ENCODE results near the gene EFS.
"Not testable (repeated sequence)": the region's sequence is repeated elsewhere in the genome, so short reads cannot be mapped to it uniquely, and the experiment has no call there.

Gene EFS

GRCh38 chr14:23351681-23352505 lies 13.1 kb downstream of the EFS start:
- no peak for TF ChIP-seq ZNF274 (IDR thresholded peaks at IDR 0.05; ENCODE audit: low read depth, low read length)
- no peak overlapping the region for H3K4me3 ChIP-seq (ENCODE audit: low read length)

- TF ChIP-seq ZNF274 (IDR thresholded peaks at IDR 0.05; ENCODE audit: low read depth, low read length) = no peak
These were observed 15.7 kb downstream of the EFS start for GRCh38 chr14:23349156-23349845.

GRCh38 chr14:23348297-23348655 lies 16.7 kb downstream of the EFS start:
- no peak for TF ChIP-seq ZNF274 (IDR thresholded peaks at IDR 0.05; ENCODE audit: low read depth, low read length)
- no peak overlapping the region for H3K4me3 ChIP-seq (ENCODE audit: low read length)

More at GRCh38 chr14:23349156-23349845, 15.7 kb downstream of the EFS start:
- no peak overlapping the region for H3K4me3 ChIP-seq (ENCODE audit: low read length)

- TF ChIP-seq ZNF274 (IDR thresholded peaks at IDR 0.05; ENCODE audit: low read depth, low read length) = no peak
- no peak overlapping the region for H3K4me3 ChIP-seq (ENCODE audit: low read length)
These were observed 17.3 kb downstream of the EFS start for GRCh38 chr14:23347406-23348296.

GRCh38 chr14:23346693-23347405 lies 18.1 kb downstream of the EFS start:
- no peak overlapping the region for H3K4me3 ChIP-seq (ENCODE audit: low read length)
- no peak for TF ChIP-seq ZNF274 (IDR thresholded peaks at IDR 0.05; ENCODE audit: low read depth, low read length)

DNA sequence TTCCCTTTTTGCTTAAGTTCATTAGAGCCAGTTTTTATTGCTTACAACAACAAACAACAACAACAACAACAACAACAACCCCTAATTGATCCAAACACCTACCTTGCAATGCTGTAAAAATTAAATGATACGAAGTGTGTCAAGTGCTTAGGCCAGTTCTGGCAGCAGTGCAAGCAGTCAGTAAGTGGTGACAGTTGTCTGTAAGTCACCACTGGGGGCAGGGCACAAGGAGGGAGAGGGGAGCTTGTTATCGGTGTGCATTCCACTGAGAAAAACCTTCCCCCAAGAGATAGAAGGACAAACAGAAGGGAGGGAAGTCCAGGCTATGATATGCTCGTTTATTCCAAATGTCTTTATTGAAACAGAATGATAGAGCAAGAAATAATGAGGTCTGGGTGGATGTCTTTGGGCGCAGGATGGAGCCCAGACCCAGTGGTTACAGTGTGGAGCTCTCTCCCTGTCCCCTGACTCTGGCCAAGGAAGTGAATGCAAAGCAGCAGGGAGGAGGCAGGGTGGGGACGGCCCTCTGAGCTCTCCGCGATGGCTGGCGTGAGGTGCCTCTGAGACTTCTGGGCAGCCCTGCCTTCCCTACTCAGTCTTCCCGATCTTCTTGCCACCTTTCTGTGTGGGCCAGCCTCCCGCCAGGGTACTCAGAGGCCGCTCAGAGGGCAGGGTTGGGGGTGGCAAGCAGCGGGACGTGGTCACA lies 18.8 kb downstream of the EFS start:
- no peak for TF ChIP-seq ZNF274 (IDR thresholded peaks at IDR 0.05; ENCODE audit: low read depth, low read length)

GRCh38 chr14:23344481-23344880 lies 20.5 kb downstream of the EFS start:
- TF ChIP-seq ZNF274 (IDR thresholded peaks at IDR 0.05; ENCODE audit: low read depth, low read length) = no peak
- no peak overlapping the region for H3K4me3 ChIP-seq (ENCODE audit: low read length)

More for the DNA sequence above, 18.8 kb downstream of the EFS start:
- H3K4me3 ChIP-seq (ENCODE audit: low read length) = no peak overlapping the region

- TF ChIP-seq ZNF274 (IDR thresholded peaks at IDR 0.05; ENCODE audit: low read depth, low read length) = no peak
- H3K4me3 ChIP-seq (ENCODE audit: low read length) = no peak overlapping the region
These were observed 25.3 kb downstream of the EFS start for GRCh38 chr14:23339506-23340268.

GRCh38 chr14:23335623-23336022 lies 29.3 kb downstream of the EFS start:
- no peak overlapping the region for H3K4me3 ChIP-seq (ENCODE audit: low read length)
- TF ChIP-seq ZNF274 (IDR thresholded peaks at IDR 0.05; ENCODE audit: low read depth, low read length) = no peak

GRCh38 chr14:23327947-23328744 lies 36.8 kb downstream of the EFS start:
- no peak overlapping the region for H3K4me3 ChIP-seq (ENCODE audit: low read length)
- no peak for TF ChIP-seq ZNF274 (IDR thresholded peaks at IDR 0.05; ENCODE audit: low read depth, low read length)

DNA sequence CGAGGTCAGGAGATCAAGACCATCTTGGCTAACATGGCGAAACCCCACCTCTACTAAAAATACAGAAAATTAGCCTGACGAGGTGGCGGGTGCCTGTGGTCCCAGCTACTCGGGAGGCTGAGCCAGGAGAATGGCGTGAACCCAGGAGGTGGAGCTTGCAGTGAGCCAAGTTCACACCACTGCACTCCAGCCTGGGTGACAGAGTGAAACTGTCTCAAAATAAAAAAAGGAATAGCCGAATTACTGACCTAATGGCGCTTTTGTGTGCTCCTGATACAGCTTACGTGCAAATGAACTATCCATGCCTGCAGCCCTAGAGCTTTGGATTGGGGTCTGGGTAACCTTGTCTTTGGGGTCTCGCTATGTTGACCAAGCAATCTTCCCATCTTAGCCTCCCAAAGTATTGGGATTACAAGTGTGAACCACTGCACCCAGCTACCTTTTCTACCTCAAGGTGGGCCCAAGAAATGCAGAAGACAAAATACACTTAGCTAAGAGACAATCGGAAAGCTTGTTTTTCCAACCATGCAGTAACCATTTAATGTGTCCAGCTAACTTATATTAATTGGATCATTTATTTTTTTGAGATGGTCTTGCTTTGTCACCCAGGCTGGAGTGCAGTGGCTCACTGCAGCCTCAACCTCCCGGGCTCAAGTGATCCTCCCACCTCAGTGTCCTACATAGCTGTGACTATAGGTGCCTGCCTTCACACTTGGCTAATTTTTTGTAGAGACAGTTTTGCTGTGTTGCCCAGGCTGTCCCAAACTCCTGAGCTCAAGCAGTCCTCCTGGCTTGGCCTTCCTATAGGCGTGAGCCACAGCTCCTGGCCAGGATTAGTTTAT lies 38.3 kb downstream of the EFS start:
- TF ChIP-seq ZNF274 (IDR thresholded peaks at IDR 0.05; ENCODE audit: low read depth, low read length) = no peak
- H3K4me3 ChIP-seq (ENCODE audit: low read length) = no peak overlapping the region

- not testable (repeated sequence) for H3K4me3 ChIP-seq (ENCODE audit: low read length)
These were observed 39.2 kb downstream of the EFS start for GRCh38 chr14:23325746-23326145.

Data from GM08714 (cell line).